KOPT-K1 (cell line): Measurements from ENCODE around the gene HDAC9.

Source experiments
- H3K27ac ChIP-seq: fragments of 200-600 bp; sonication (generic); 2 replicates; pipeline ENCODE4 v1.5.1; 2016; ENCODE audit warnings: antibody characterized with exemption, mild to moderate bottlenecking, low read depth, low read length; ENCODE audit not compliant: poor library complexity, severe bottlenecking
- H3K36me3 ChIP-seq: fragments of 200-600 bp; sonication (generic); 2 replicates; pipeline ENCODE4 v1.5.1; 2017; ENCODE audit warnings: antibody characterized with exemption, mild to moderate bottlenecking, low read length, moderate library complexity; ENCODE audit not compliant: insufficient read depth
- H3K9me3 ChIP-seq: fragments of 200-600 bp; sonication (generic); 2 replicates; pipeline ENCODE4 v1.5.1; 2017; ENCODE audit warnings: antibody characterized with exemption, low read length, mild to moderate bottlenecking; ENCODE audit not compliant: insufficient read depth, poor library complexity, severe bottlenecking

The HDAC9 gene

GRCh38 chr7:18786196-18786727 is 290.7 kb downstream of the HDAC9 start:
- H3K9me3 ChIP-seq = no peaks in the 10 kb centered on the region
- no peak overlapping the region for H3K27ac ChIP-seq
- H3K36me3 ChIP-seq = no peaks in the 10 kb centered on the region

GRCh38 chr7:18786796-18787195 is 291.2 kb downstream of the HDAC9 start:
- Histone ChIP-seq H3K36me3 (no peaks in the 10 kb centered on the region), H3K9me3 (no peaks in the 10 kb centered on the region), H3K27ac (no peak overlapping the region)

- no peaks in the 10 kb centered on the region for H3K36me3 ChIP-seq
- H3K9me3 ChIP-seq = no peaks in the 10 kb centered on the region
- H3K27ac ChIP-seq = no peak overlapping the region
Measured at GRCh38 chr7:18788026-18788425, 292.5 kb downstream of the HDAC9 start.

GRCh38 chr7:18792871-18793595 is 297.5 kb downstream of the HDAC9 start:
- H3K36me3 ChIP-seq = no peaks in the 10 kb centered on the region
- H3K27ac ChIP-seq = no peak overlapping the region
- no peaks in the 10 kb centered on the region for H3K9me3 ChIP-seq

- no peak overlapping the region for H3K27ac ChIP-seq
- no peaks in the 10 kb centered on the region for H3K9me3 ChIP-seq
Measured at GRCh38 chr7:18796216-18796615, 300.7 kb downstream of the HDAC9 start.

GRCh38 chr7:18798088-18798906 is 302.7 kb downstream of the HDAC9 start:
- Histone ChIP-seq H3K36me3 (no peaks in the 10 kb centered on the region), H3K9me3 (no peaks in the 10 kb centered on the region), H3K27ac (no peak overlapping the region)

More at GRCh38 chr7:18796216-18796615, 300.7 kb downstream of the HDAC9 start:
- no peaks in the 10 kb centered on the region for H3K36me3 ChIP-seq

- H3K9me3 ChIP-seq = no peaks in the 10 kb centered on the region
- H3K36me3 ChIP-seq = no peaks in the 10 kb centered on the region
- no peak overlapping the region for H3K27ac ChIP-seq
Measured at GRCh38 chr7:18799899-18800298, 304.4 kb downstream of the HDAC9 start.

GRCh38 chr7:18803923-18804322 is 308.4 kb downstream of the HDAC9 start:
- no peaks in the 10 kb centered on the region for H3K9me3 ChIP-seq
- no peak overlapping the region for H3K27ac ChIP-seq
- H3K36me3 ChIP-seq = no peaks in the 10 kb centered on the region

GRCh38 chr7:18806177-18806576 is 310.6 kb downstream of the HDAC9 start:
- Histone ChIP-seq H3K9me3 (no peaks in the 10 kb centered on the region), H3K27ac (no peak overlapping the region), H3K36me3 (no peaks in the 10 kb centered on the region)

- Histone ChIP-seq H3K9me3 (peaks cover under 1% of the 10 kb centered on the region), H3K27ac (no peak overlapping the region)
Measured at GRCh38 chr7:18808026-18808425, 312.5 kb downstream of the HDAC9 start.

GRCh38 chr7:18815261-18815960 is 319.9 kb downstream of the HDAC9 start:
- H3K9me3 ChIP-seq = peaks cover 6% of the 10 kb centered on the region
- H3K27ac ChIP-seq = no peak overlapping the region

More at GRCh38 chr7:18808026-18808425, 312.5 kb downstream of the HDAC9 start:
- no peaks in the 10 kb centered on the region for H3K36me3 ChIP-seq

GRCh38 chr7:18820981-18821380 is 325.4 kb downstream of the HDAC9 start:
- no peaks in the 10 kb centered on the region for H3K36me3 ChIP-seq
- no peaks in the 10 kb centered on the region for H3K9me3 ChIP-seq
- H3K27ac ChIP-seq = no peak overlapping the region

More at GRCh38 chr7:18815261-18815960, 319.9 kb downstream of the HDAC9 start:
- no peaks in the 10 kb centered on the region for H3K36me3 ChIP-seq

- no peaks in the 10 kb centered on the region for H3K9me3 ChIP-seq
- no peaks in the 10 kb centered on the region for H3K36me3 ChIP-seq
- H3K27ac ChIP-seq = no peak overlapping the region
Measured at GRCh38 chr7:18821554-18821953, 326.0 kb downstream of the HDAC9 start.

GRCh38 chr7:18824157-18824556 is 328.6 kb downstream of the HDAC9 start:
- H3K36me3 ChIP-seq = no peaks in the 10 kb centered on the region

More at GRCh38 chr7:18824157-18824556, 328.6 kb downstream of the HDAC9 start:
- H3K27ac ChIP-seq = no peak overlapping the region
- no peaks in the 10 kb centered on the region for H3K9me3 ChIP-seq
